Fibroblast of peridontal ligament (primary cell): ENCODE measurements around the gene PHF24.

Source experiments
- DNase-seq: peaks from one replicate; pipeline ENCODE4 v3.0.0-alpha.2; 2010; ENCODE audit errors: extremely low read depth

Gene PHF24

DNA sequence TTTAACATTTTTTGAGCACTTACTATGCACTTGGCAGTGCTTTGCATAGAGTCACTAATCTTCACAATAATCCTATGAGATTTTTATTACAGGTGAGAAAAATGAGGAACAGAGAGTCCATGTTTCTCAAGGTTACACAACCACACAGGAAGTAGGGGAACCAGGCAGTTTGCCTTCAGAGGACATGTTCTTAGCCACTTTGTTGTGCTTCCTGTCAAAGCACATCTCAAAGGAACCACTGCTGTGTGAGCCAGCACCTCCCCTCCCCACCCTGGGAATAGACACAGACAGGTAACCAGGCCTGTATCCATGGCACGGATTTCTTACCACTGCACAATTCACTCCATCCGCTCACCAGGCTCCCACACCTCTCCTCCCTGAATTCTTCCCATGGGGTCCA, 25.1 kb downstream of the PHF24 start:
- DNase-seq: no peak

DNA sequence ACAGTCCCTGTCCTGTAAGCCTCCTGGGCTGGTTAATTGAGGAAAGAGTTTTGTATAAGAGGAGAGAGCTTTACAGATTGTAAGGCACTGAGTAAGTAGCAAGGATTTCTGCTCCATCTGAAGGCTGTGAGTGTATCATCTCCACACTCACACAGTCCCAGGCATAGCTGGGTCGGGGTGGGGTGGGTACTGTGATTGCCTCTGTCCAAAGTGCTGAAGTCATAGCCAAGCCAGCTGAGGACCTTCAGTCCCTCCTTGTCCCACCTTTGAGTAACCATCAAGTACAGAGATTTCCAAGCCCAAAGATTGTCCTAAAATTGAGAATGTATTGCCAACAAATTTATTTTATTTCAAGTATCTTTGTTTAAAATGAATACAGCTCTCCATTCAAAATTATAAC, 26.0 kb downstream of the PHF24 start:
- no peak for DNase-seq

GRCh38 chr9:34985311-34985899, 27.3 kb downstream of the PHF24 start:
- DNase-seq: peak; percentile 61

DNA sequence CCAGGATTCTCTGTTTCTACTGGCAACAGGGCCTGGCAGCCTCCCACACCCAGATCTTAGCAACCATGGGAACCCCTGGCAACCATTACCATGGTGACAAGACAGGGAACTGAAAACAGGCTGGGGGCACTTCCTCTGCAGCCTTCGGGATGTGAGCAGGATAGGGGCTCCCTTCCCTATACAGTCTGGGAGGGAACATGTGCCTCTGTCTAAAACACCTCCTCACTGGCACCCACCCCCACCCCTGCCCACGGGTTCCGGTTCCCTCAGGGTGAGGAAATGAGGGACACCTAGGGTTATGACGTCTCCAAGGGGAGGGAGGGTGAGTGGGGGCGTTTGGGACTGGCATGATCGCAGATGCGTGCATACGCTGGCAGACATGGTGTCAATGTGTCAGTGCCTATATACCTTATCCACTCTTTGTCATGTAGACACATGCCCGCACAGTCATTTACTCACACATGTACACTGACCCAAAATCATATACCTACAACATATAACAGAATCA, 28.5 kb downstream of the PHF24 start:
- no peak for DNase-seq

GRCh38 chr9:34987160-34987901, 29.2 kb downstream of the PHF24 start:
- DNase-seq: no peak

GRCh38 chr9:34988218-34989002, 30.3 kb downstream of the PHF24 start:
- no peak for DNase-seq

DNA sequence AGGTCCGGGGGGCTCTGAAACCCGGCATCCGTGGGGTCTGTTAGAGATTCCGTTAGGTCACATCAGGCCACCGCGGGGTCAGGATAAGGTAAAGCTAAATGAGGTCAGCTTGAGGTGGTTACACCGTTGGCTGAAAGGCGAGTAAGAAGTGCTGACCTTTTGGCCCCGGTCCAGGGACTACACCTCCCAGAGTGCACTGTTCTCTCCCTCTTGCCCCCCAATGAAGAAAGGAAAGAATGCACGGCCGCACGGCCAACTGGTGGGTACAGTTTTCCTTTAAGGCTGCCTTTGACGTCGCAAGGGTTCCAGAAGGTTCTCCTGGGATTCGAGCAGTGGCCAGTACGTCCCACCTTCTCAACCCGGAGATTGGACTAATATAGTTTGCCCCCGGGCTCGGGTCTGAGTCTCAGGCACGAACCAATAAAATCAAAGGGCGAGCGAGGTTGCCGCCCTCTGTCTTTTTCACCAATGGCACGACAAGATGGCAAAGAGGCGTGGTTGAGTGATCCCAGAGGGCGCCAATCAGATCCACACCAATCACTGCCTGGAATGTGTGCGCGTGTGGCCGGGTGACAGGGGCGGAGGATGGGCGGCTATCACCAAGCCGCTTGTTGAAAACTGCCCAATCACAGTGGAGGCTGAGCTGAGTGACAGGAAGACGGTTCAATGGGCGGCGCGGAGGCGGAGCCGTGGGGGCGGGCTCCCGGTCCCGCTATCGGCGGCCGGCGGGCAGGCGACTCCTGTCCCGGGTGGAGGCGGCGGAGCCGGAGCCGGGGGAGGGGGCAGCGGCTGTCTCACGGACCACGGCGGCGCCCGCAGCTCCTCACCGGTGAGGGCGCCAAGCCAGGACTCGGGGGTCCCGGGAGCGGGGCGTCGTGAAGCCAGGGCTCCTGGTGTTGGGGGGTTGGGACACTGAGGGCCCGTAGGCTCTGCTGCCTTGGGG, 31.2 kb downstream of the PHF24 start, which contains the start of gene DNAJB5:
TSS of gene DNAJB5 (plus strand) at position 743 of the 943 bp plus-strand sequence. CDS start 886 bp downstream, outside the sequence.
- peak; percentile 100 for DNase-seq

- DNase-seq: peak; percentile 33
These were observed 32.0 kb downstream of the PHF24 start for GRCh38 chr9:34989946-34990635.

GRCh38 chr9:34990908-34991606, 33.0 kb downstream of the PHF24 start:
- DNase-seq: no peak

DNA sequence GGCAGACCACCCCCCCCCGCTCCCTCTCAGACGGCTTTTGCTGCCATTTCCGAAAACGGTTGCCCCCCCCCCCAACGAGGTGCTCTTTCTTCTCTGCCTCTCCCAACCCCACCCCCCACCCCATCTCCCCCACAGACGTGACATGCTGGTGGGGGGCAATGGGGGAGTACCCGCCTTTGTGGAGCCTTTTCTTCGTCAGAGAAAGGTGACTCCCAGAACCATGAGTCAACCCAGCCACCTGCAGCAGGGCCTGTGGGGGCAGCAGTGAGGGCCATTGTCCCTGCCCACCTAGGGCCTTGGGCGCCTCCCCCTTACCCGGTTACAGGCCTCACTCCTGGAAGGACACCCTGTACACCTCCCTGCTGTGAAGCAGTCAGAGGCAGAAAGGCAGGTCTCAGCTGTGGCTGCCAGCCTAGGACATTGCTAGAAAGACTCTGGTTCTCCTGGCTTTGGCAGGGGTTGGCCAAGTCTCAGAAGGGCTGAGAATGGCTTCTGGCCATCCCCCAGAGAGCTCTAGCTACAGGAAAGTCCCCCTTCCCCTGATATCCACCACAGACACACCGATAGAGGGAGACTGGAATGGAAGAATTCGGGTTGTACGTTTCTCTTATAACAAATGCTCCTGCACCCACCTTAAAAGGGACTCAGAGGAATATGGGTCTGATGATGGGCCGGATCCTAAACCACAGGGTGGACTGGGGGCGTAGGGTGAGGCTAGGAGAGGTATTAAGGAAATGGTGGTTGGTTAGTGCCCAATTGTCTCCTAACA, 33.7 kb downstream of the PHF24 start:
- no peak for DNase-seq

DNA sequence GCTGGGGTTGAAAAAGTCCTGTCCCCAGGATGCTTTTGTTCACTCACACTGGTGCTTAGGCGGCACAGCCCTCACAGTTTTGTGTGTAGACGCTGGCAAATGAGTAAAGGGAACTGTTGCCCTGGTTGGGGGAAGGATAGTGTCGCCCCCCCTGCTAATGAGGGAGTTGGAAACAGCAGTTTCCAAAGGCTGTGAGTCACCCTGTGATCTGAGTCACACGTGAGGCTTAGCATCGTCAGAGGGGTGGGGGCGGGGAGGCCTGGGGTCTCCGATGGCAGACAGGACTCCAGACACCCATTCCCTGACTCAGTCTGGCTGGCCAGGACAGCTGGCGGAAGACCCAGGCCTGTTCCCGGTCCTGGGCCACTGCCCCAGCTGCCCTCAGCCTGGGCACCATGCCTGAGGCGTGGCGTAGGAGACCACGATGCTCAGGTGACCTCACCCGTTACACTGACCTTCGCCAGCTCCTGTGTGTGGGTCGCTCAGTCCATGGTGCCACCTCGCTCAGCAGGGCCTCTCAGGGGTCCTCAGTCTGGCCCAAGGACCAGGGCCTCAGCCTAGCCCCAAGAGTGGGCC, 34.4 kb downstream of the PHF24 start:
- peak; percentile 76 for DNase-seq

DNA sequence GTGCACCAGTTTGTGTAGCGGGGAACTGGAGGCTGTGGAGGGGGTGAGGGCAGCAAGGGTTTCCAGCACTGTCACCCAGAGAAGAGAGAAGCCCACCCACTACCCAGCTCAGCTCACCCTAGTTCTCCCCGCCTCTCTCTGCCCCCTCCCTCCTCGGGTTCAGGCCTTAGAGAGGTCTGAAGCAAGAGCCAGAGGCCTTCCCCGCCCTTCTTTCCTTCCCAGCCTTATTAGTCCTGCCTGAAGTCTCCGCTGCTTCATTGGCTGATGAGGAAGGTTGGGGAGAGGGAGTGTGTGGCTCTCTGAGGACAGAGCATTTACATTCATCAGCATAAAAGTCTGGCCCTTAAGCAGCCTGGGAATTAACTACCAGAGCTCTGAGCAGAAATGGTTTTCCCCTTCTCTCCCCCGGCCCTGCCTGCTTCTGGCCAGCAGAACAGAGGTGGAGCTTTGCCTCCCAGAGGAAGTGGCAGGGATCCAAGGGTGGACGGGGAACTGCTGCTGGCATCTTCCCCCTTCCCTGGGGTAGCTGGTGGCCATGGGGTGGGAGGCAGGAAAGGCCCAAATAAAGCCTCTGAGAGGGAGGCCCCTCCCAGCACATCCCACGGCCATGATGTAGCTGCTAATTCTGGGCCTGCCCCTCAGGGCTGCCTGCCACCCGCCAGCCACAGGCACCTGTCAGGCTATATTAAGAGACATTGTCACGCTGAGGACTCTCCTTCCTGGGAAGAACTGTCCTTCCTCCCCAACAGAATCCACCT, 35.6 kb downstream of the PHF24 start:
- DNase-seq: peak; percentile 87

DNA sequence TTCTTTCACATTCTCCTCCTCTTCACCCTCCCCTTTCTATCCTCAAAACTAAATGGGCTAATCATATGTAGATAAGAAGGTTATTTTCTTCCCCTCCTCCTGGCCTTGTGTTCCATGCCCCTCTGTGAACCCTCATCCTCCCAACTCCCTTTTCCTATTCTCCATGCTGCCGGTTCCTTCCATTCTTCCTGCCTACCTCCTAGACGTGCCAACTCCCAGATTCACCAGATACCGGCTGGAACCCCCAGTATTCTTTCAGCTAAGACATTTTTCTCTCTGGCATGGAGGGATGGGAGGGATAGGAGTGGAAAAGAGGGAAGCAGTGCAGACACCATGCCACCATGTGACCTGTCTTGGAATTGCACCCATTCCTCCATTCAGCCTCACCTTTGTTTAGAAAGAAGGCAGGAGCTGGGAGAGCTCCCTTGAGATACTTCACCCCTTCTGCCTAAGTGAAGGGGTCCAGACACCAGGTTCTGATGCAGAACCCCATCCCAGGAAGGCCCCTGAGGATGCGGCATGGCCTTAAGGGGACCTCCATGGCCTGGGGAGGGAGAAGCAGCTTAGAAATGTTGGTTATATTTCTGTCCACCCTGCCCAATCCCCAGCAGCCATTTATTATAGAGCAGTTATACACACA, 36.3 kb downstream of the PHF24 start:
- peak; percentile 46 for DNase-seq

- DNase-seq: no peak
These were observed 37.0 kb downstream of the PHF24 start for GRCh38 chr9:34994900-34995669.

- DNase-seq: no peak
These were observed 37.6 kb downstream of the PHF24 start for GRCh38 chr9:34995670-34996060.

- DNase-seq: no peak
These were observed 38.3 kb downstream of the PHF24 start for GRCh38 chr9:34996181-34996904.
